T-helper 1 cell (primary cell): ENCODE measurements around the gene FAM118A.
"Not testable (repeated sequence)": the region's sequence is repeated elsewhere in the genome, so short reads cannot be mapped to it uniquely, and the experiment has no call there.

ENCODE experiments used
- DNase-seq, 5 donors: peaks; one replicate each; pipeline ENCODE4 v3.0.0-alpha.2; 2012 to 2020

The FAM118A gene

GRCh38 chr22:45284705-45285262 is 24.9 kb upstream of the FAM118A start, which contains the start of gene UPK3A:
TSS of gene UPK3A (plus strand) at chr22:45284949. CDS start at chr22:45285014, 65 bp downstream.
- peak in 4 of 5 donors; percentile 20 to 60 (median 40) for DNase-seq

GRCh38 chr22:45285263-45286058 is 24.3 kb upstream of the FAM118A start:
- no peak for DNase-seq

GRCh38 chr22:45286854-45287551 is 22.7 kb upstream of the FAM118A start:
- no peak for DNase-seq

GRCh38 chr22:45290410-45290936 is 19.3 kb upstream of the FAM118A start:
- no peak for DNase-seq

- no peak for DNase-seq
Measured at GRCh38 chr22:45291061-45291930, 18.4 kb upstream of the FAM118A start.

GRCh38 chr22:45291931-45292290 is 17.8 kb upstream of the FAM118A start:
- DNase-seq = no peak

- DNase-seq = no peak
Measured at GRCh38 chr22:45292731-45293442, 16.8 kb upstream of the FAM118A start.

- DNase-seq = no peak
Measured at GRCh38 chr22:45294030-45294429, 15.7 kb upstream of the FAM118A start.

GRCh38 chr22:45295004-45295403 is 14.7 kb upstream of the FAM118A start:
- DNase-seq = not testable (repeated sequence)

- no peak for DNase-seq
Measured at GRCh38 chr22:45295492-45295891, 14.2 kb upstream of the FAM118A start.

GRCh38 chr22:45296628-45297297 is 13.0 kb upstream of the FAM118A start:
- DNase-seq = peak in 2 of 5 donors; percentile 24 to 70

GRCh38 chr22:45298934-45299505 is 10.7 kb upstream of the FAM118A start:
- no peak for DNase-seq

GRCh38 chr22:45302751-45303150 is 7.0 kb upstream of the FAM118A start:
- DNase-seq = no peak

- no peak for DNase-seq
Measured at GRCh38 chr22:45303181-45303580, 6.6 kb upstream of the FAM118A start.

- DNase-seq = no peak
Measured at GRCh38 chr22:45304971-45305370, 4.8 kb upstream of the FAM118A start.

- no peak for DNase-seq
Measured at GRCh38 chr22:45305456-45306075, 4.2 kb upstream of the FAM118A start.

- DNase-seq = no peak
Measured at GRCh38 chr22:45306139-45306538, 3.6 kb upstream of the FAM118A start.

GRCh38 chr22:45308391-45308956 is 1.3 kb upstream of the FAM118A start:
- no peak for DNase-seq

GRCh38 chr22:45308957-45309421 is 745 bp upstream of the FAM118A start:
- DNase-seq = no peak
